Cardiac fibroblast (primary cell): Measurements from ENCODE around the gene CHD5.

Experiments used
- DNase-seq, 2 donors: peaks; one replicate each; pipeline versions ENCODE4 v3.0.0 to v3.0.0-alpha.2; 2010; ENCODE audit warnings: low read depth in 2 of 2
- H3K4me3 ChIP-seq, 2 donors: replicated peaks in 1 of 2; 1 replicate in 1 of 2; 2 replicates in 1 of 2; pipeline ENCODE4 v1.5.1; 2011; ENCODE audit warnings: low read depth in 2 of 2, low read length in 2 of 2, mild to moderate bottlenecking in 2 of 2, moderate library complexity in 1 of 2
- TF ChIP-seq, protein P1 (sequence below): IDR thresholded peaks from one replicate; pipeline ENCODE4 v1.5.1; 2011; ENCODE audit warnings: low read depth, mild to moderate bottlenecking, low read length, inconsistent platforms

The CHD5 gene

DNA sequence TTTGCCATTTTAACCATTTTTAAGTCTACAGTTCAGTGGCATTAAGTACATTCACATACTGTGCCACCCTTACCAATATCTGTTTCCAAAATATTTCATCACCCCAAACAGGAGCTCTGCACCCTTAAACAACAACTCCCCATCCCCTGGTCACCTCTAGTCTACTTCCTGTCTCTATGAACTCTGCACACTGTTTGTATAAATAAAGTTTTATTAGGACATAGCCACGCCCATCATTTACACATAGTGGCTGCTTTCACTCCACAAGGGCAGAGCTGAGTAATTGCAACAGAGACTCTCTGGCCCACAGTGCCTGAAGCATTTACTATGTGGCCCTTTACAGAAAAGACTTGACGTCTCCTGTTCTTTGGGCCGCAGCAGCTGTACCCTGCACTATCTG is 104.4 kb downstream of the CHD5 start:
- TF ChIP-seq, protein P1, sequence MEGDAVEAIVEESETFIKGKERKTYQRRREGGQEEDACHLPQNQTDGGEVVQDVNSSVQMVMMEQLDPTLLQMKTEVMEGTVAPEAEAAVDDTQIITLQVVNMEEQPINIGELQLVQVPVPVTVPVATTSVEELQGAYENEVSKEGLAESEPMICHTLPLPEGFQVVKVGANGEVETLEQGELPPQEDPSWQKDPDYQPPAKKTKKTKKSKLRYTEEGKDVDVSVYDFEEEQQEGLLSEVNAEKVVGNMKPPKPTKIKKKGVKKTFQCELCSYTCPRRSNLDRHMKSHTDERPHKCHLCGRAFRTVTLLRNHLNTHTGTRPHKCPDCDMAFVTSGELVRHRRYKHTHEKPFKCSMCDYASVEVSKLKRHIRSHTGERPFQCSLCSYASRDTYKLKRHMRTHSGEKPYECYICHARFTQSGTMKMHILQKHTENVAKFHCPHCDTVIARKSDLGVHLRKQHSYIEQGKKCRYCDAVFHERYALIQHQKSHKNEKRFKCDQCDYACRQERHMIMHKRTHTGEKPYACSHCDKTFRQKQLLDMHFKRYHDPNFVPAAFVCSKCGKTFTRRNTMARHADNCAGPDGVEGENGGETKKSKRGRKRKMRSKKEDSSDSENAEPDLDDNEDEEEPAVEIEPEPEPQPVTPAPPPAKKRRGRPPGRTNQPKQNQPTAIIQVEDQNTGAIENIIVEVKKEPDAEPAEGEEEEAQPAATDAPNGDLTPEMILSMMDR, result no peak
- DNase-seq, result peak in 1 of 2 donors; percentile 10
- H3K4me3 ChIP-seq, result no peak overlapping the region

DNA sequence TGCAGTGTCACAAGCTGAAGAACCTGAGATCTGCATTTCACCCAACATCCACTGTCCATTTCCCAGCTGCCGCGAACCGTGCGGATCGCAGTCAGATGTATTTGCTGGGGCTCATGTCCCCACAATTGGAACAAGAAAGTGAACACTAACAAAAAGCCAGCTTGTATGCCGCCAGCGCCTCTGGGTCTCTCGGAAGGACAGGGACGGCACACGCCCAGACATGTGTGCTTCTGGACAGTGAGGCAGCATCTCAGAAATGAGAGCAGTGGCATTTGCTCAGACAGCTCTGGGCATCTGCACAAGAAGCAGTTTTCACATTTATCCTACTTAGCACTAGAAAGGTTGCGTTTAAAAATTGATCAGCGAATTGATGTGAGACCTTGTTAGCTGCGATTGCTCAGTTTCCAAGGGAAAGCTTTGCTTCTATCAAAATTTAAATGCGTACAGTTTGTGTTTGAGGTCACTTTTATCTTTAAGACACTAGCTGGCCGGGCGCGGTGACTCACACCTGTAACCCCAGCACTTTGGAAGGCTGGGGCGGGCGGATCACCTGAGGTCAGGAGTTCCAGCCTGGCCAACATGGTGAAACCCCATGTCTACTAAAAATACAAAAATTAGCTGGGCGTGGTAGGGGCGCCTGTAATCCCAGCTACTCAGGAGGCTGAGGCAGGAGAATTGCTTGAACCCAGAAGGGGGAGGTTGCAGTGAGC is 105.8 kb downstream of the CHD5 start:
- no peak for DNase-seq
- H3K4me3 ChIP-seq, result no peak overlapping the region
- TF ChIP-seq, protein P1, result no peak

DNA sequence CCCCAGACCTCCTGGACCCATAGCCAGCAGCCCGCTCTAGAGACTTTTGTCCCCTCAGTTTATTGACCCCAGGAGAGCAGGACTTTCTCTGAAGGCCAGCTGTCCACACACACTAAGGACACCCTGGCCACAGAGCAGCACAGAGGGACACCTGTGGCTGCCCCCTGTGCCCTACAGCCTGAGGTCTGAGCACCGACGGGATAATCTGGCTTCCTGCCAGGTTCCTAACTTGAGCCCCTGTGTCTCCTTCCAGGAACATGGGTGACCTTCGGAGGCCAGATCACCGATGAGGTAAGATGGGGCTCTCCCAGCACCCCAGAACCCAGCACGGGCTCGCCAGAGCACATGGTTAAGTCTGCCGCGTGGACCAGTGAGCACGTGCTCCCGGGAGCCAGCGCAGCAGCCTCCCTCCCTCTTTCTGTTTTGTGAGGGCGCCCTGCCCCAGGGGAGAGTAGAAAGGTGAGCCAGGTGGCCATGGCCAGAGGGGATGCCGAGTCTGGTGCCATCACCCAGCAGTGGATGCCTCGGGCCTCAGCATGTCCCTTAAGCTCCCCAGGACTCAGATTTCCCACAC is 106.6 kb downstream of the CHD5 start:
- DNase-seq, result no peak

DNA sequence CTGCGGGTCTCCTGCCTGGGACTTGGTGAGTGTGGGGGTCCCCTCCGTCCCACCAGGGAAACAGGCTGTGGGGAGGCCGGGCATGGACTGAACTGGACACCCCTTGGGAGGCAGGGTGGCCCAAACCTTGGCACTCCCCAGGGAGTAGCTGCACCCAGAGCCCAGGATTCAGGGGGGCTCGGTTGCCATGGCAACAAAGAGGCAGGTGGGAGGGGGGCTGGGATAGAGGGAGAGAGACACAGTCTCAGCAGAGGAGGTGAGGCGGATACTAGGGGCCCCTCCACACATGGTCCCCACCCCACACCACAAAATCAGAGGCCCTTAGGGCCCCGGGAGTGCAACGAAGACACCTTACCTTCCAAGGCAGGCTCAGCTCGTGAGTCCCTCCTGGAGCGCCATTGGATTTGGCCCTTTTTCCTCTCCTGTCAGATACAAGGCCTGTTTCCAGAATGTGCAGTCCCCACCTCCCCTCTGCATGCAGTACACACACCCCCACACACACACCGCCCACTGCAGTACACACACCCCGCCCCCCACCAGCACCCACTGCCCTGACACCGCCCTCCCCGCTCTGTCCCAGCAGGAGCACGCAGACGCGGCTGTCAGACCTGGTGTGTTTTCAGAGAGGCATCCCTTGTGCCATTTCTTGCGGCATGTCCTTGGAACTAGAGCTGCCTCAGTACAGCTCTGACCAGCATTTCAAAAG is 107.2 kb downstream of the CHD5 start:
- TF ChIP-seq, protein P1, result no peak
- no peak for DNase-seq
- no peak overlapping the region for H3K4me3 ChIP-seq

More for the DNA sequence above, 106.6 kb downstream of the CHD5 start:
- TF ChIP-seq, protein P1, result no peak
- H3K4me3 ChIP-seq, result no peak overlapping the region

DNA sequence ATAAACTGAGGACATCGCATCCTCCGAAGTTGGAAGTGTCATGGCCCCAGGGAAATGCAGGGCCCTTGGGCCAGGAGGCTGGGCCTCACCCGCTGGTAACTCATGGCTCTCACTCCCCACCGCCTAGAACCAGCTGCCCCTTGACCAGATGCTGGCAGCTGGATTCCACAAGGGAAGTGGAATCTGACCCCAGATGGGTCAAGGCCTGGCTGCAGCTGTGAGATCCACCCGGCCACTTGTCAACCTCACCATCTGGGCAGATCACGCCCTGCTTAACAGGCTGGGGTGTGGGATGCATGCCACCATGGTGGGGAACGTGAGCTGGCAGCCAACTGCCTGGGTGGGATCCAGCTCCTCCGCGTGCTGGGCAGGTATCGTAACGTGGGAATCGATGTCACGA is 108.9 kb downstream of the CHD5 start:
- DNase-seq, result no peak
- TF ChIP-seq, protein P1, result no peak

DNA sequence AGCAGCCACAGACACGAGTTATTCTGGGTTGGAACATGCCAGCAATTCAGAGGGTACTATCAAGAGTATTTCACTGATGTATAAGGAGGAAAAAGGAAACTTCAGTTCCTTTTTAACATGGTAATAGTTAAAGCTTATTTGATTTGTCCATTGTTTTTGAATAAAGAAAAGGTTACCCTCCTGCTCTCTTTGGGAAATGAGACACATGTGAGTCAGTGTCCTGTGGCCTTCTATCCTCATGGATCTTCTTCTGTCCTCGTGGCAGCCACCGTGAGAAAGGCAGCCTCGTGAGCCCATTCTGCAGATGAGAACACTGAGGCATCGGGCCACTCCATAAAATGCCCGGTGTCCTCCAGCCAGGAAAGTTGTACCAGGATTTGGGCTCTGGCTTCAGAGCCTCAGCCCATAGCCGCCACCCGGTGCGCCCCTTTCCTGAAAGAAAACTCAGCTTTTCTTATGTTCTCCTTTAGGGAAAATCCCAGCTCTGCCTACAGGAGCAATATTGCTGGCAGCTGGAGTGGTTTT is 109.6 kb downstream of the CHD5 start:
- TF ChIP-seq, protein P1, result no peak

More for the DNA sequence above, 108.9 kb downstream of the CHD5 start:
- no peak overlapping the region for H3K4me3 ChIP-seq

More for the DNA sequence above, 109.6 kb downstream of the CHD5 start:
- DNase-seq, result peak in 1 of 2 donors; percentile 20
- no peak overlapping the region for H3K4me3 ChIP-seq
